NB4 (cell line): ENCODE data around the gene GPATCH2L.

Source experiments
- DNase-seq: peaks from one replicate; pipeline ENCODE4 v3.0.0; 2010; ENCODE audit warnings: low read depth
- H3K4me3 ChIP-seq: one replicate; pipeline ENCODE4 v1.5.1; 2011; ENCODE audit warnings: mild to moderate bottlenecking, low read depth, low read length, moderate library complexity
- CTCF ChIP-seq: IDR thresholded peaks from one replicate; pipeline ENCODE4 v1.5.1; 2012; ENCODE audit warnings: low read depth, low read length
- MYC ChIP-seq: IDR thresholded peaks from 2 replicates; pipeline ENCODE4 v1.6.1; 2011; ENCODE audit warnings: low read depth, low read length
- POLR2A ChIP-seq: IDR thresholded peaks from 2 replicates; pipeline ENCODE4 v1.6.1; 2011; ENCODE audit warnings: mild to moderate bottlenecking; ENCODE audit not compliant: insufficient read length; ENCODE audit errors: extremely low read depth
- TF ChIP-seq, protein P1 (sequence below): IDR thresholded peaks from 2 replicates; pipeline ENCODE4 v1.6.1; 2011; ENCODE audit warnings: low read depth, low read length

Gene GPATCH2L

GRCh38 chr14:76196980-76197695 lies 45.4 kb downstream of the GPATCH2L start:
- TF ChIP-seq, protein P1, sequence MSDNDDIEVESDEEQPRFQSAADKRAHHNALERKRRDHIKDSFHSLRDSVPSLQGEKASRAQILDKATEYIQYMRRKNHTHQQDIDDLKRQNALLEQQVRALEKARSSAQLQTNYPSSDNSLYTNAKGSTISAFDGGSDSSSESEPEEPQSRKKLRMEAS = no peak
- TF ChIP-seq POLR2A (no peak), CTCF (no peak), MYC (no peak)
- H3K4me3 ChIP-seq = no peak overlapping the region
- DNase-seq = no peak

GRCh38 chr14:76201162-76201561 lies 49.4 kb downstream of the GPATCH2L start:
- H3K4me3 ChIP-seq = no peak overlapping the region
- DNase-seq = no peak
- TF ChIP-seq MYC (no peak), POLR2A (no peak), CTCF (no peak)
- TF ChIP-seq, protein P1 = no peak

DNA sequence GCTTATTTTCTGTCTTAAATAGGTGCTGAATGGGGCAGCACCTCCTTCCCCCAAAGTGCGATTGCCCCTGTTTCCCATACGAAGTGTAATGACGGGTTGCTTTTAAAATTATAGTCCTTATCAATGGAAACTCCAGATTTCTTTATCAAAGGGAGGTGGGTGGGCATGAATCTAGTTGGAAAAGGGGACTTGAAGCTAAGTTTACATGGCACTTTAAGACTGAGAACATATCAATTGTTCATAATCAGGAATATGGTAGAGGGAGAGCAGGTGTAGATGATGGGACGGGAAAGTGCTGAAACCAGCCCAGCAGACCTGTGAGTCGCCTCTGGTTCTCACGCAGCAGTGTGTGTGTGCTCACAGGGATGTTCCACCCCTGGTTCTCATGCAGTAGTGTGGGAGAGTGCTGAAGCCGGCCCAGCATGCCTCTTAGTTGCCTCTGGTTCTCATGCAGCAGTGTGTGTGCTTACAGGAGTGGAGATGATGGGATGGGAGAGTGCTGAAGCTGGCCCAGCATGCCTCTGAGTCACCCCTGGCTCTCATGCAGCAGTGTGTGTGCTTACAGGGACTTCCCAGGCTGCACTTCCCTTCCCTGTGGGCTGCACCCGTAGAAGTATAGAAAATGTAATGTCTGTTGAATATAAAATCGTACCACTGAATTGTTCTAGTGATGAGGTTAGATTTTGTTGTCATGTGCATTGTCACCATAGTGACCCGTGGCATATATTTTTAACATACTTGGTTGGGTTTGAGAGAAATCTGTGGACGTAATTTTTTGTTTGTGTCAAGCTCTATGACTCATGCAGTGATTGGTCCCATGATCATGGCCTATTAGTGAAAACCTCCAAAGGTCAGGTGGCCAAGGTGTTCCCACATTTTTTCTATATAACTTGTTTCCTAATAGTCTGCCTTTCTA lies 51.6 kb downstream of the GPATCH2L start:
- H3K4me3 ChIP-seq = no peak overlapping the region
- TF ChIP-seq MYC (no peak), POLR2A (no peak), CTCF (no peak)
- TF ChIP-seq, protein P1 = no peak
- no peak for DNase-seq

DNA sequence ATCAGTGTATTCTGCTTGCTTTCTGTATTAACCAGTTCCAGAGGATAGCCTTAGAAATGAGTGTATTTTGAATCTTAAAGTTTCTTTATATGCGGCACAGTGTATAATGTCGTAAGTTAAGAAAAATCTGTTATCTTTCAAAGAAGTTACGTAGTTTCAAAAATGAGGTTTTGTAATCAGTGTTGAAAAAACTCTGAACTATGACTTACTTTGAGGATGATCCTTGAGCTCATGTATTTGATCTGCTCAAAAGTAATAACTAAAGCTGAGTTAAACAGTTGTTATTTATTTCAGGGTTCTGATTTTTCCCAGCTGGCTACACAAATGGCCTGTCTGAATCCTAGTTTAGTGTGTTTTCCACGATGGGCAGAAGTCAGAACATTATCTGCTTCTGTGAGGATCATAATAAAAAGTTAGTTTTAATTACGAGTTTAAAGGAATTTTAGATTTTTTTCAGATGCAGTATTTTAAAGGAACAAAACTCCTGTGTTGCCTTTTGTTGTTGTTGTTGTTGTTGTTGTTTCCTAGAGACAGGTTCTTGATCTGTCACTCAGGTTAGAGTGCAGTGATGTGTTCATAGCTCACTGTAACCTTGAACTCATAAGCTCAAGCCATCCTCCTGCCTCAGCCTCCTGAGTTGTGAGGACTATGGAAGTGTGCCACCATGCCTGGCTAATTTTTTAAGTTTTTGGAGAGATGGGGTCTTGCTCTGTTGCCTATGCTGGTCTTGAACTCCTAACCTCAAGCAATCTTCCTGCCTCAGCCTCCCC lies 52.9 kb downstream of the GPATCH2L start:
- TF ChIP-seq POLR2A = no peak
- TF ChIP-seq MYC = no peak
- no peak for TF ChIP-seq CTCF
- TF ChIP-seq, protein P1 = no peak
- no peak for DNase-seq
- H3K4me3 ChIP-seq = no peak overlapping the region

DNA sequence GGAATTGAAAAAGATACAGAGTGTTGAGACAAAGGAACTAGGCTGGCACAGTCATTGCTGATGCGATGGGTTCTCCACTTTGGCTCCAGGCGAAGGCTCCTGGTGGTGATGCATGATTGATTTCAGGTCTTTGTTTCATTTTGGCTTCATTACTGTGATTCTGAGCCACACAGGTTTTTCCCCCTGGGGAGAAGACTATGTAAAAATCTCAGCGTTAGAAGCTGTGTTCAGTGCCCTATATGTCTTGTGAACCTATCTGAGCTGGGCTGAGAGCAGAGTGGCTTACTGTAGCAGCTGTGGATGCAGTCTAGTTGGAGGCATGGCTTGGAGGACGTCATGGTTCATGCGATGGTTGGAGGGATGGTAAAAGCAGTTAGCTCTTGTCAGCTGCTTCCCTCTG lies 54.0 kb downstream of the GPATCH2L start:
- no peak overlapping the region for H3K4me3 ChIP-seq
- no peak for DNase-seq
- no peak for TF ChIP-seq CTCF
- TF ChIP-seq, protein P1 = no peak
- TF ChIP-seq POLR2A = no peak
- TF ChIP-seq MYC = no peak
